K562 (cell line): ENCODE data around the gene BCL7B. TPM values are rescaled to one million over a fixed set of nuclear protein-coding genes. Genes with fewer than 3 reads are reported as not detected.
A peak's percentile ranks its signal among the peaks of the same experiment; 100 is the strongest.

Experiments used
- ARID1B ChIP-seq: fragments of 450-650 bp; IDR thresholded peaks from 2 replicates; pipeline ENCODE4 v1.6.1; 2016; ENCODE audit warnings: antibody characterized with exemption, mild to moderate bottlenecking, inconsistent platforms
- CBFB ChIP-seq: sonication (generic); formaldehyde crosslinking; IDR thresholded peaks from 2 replicates; pipeline ENCODE4 v1.4.0; 2020; ENCODE audit warnings: mild to moderate bottlenecking, missing genetic modification reagents
- ESRRA ChIP-seq: fragments of 450-650 bp; IDR thresholded peaks from 2 replicates; pipeline ENCODE4 v1.6.1; 2014; ENCODE audit warnings: low read depth, mild to moderate bottlenecking, moderate library complexity, borderline replicate concordance
- MAX ChIP-seq: sonication (generic); formaldehyde crosslinking; IDR thresholded peaks from 2 replicates; pipeline ENCODE4 v1.9.0; 2022; ENCODE audit warnings: mild to moderate bottlenecking, missing genetic modification reagents
- MYNN ChIP-seq, 2 experiments: sonication (generic); formaldehyde crosslinking in 1 of 2; IDR thresholded peaks; 2 replicates each; pipeline versions ENCODE4 v1.5.0 to v1.6.1; 2016 to 2020; ENCODE audit warnings: antibody characterized with exemption in 1 of 2, missing genetic modification reagents in 1 of 2
- POLR2B ChIP-seq: fragments of 450-650 bp; IDR thresholded peaks from 2 replicates; pipeline ENCODE4 v1.6.1; 2018; ENCODE audit warnings: low read depth; ENCODE audit not compliant: partially characterized antibody
- PTBP1 ChIP-seq: fragments of 200-400 bp; formaldehyde crosslinking; IDR thresholded peaks from 2 replicates; pipeline ENCODE4 v1.6.1; 2017; ENCODE audit warnings: low read depth, low read length
- REST ChIP-seq, 2 experiments: fragments of 450-650 bp; formaldehyde crosslinking in 1 of 2; IDR thresholded peaks; 2 replicates each; pipeline versions ENCODE4 v1.4.0 to v1.6.1; 2014 to 2020; ENCODE audit warnings: mild to moderate bottlenecking in 2 of 2, borderline replicate concordance in 1 of 2, low read depth in 1 of 2
- SUPT5H ChIP-seq: fragments of 450-650 bp; IDR thresholded peaks from 2 replicates; pipeline ENCODE4 v1.6.1; 2016
- TAF9B ChIP-seq: fragments of 450-650 bp; IDR thresholded peaks from 2 replicates; pipeline ENCODE4 v1.6.1; 2018; ENCODE audit warnings: mild to moderate bottlenecking; ENCODE audit not compliant: partially characterized antibody
- ZBTB1 ChIP-seq: sonication (generic); formaldehyde crosslinking; IDR thresholded peaks from 2 replicates; pipeline ENCODE4 v1.8.1; 2023; ENCODE audit warnings: missing genetic modification reagents, low read depth, mild to moderate bottlenecking, borderline replicate concordance
- ZBTB7A ChIP-seq: IDR thresholded peaks from 2 replicates; pipeline ENCODE4 v1.6.1; 2011; ENCODE audit warnings: low read depth, mild to moderate bottlenecking, low read length, moderate library complexity, borderline replicate concordance; ENCODE audit not compliant: control insufficient read depth
- ZNF134 ChIP-seq: fragments of 250-450 bp; sonication (Bioruptor Pico); conservative IDR thresholded peaks from 2 replicates; pipeline ENCODE4 v1.4.0; 2020
- ZNF395 ChIP-seq: fragments of 200-800 bp; sonication (Bioruptor generic); IDR thresholded peaks from 2 replicates; pipeline ENCODE4 v1.6.1; 2017; ENCODE audit warnings: missing genetic modification characterization, missing compliant biosample characterization
- ZNF586 ChIP-seq: fragments of 450-650 bp; formaldehyde crosslinking; conservative IDR thresholded peaks from 2 replicates; pipeline ENCODE4 v1.4.0; 2020; ENCODE audit warnings: mild to moderate bottlenecking, moderate library complexity
- ZNF699 ChIP-seq: fragments of 250-450 bp; sonication (Bioruptor Pico); IDR thresholded peaks from 2 replicates; pipeline ENCODE4 v1.8.0; 2021; ENCODE audit warnings: mild to moderate bottlenecking, moderate library complexity; ENCODE audit not compliant: insufficient replicate concordance
- polyA plus RNA-seq, 8 experiments: library from polyadenylated mRNA; depleted of rRNA in 4 of 8; stranded (reverse) in 5 of 8; unstranded in 3 of 8; fragments of >200 nt; fragmentation: Nextera tagmentation in 2 of 8; fragmentation: Illumina TruSeq in 1 of 8; extraction: Ambion mirVana in 2 of 8; extraction: Trizol in 1 of 8; gene quantifications; 2 replicates each; pipeline versions ENCODE4 v1.2.1 to v1.2.3, GENCODE V29; 2011 to 2014; ENCODE audit warnings: inconsistent platforms in 1 of 8, missing spikeins in 1 of 8
- total RNA-seq, 7 experiments: library from RNA; depleted of rRNA in 6 of 7; stranded (reverse); fragments of >200 nt in 6 of 7; fragmentation: Illumina TruSeq in 2 of 7; extraction: Trizol in 2 of 7; gene quantifications; 2 replicates each; pipeline versions ENCODE4 v1.2.1 to v1.2.3, GENCODE V29; 2011 to 2021; ENCODE audit warnings: low replicate concordance in 1 of 7

Gene BCL7B
- total and polyA plus RNA-seq, 9 of the 15 experiments (the other 6 are each of a cell fraction or from before 2014, with no cell fraction given) = 10.0 to 73.2 (median 32.9) TPM

GRCh38 chr7:73567846-73568685 is 10.6 kb upstream of the BCL7B start (continued):
- TF ChIP-seq REST (IDR thresholded peaks at IDR 0.05; ENCODE audit: borderline replicate concordance) (no peak), REST (CRISPR knock-in tag; IDR thresholded peaks at IDR 0.05; ENCODE audit: low read depth) (no peak), ZBTB7A (no peak), ZBTB1 (no peak), PTBP1 (no peak), ARID1B (no peak), CBFB (CRISPR knock-in tag) (0 out of 2 replicates have a peak, but pooled peaks have one; percentile 47), ESRRA (peak; percentile 92; the same call in 1 of the 2 replicates), MAX (CRISPR knock-in tag) (no peak), POLR2B (peak; percentile 52), ZNF586 (CRISPR knock-in tag) (no peak), TAF9B (no peak), ZNF699 (CRISPR knock-in tag) (no peak), SUPT5H (peak; percentile 31; the same call in 1 of the 2 replicates), MYNN (IDR thresholded peaks at IDR 0.05) (peak; percentile 19; the same call in 1 of the 2 replicates), MYNN (CRISPR knock-in tag; IDR thresholded peaks at IDR 0.05) (no peak), ZNF134 (CRISPR knock-in tag) (no peak), ZNF395 (CRISPR knock-in tag) (peak; percentile 67; the same call in 1 of the 2 replicates)
